SW 1271 (cell line): ENCODE data around the gene KDM3B.
A peak's percentile ranks its signal among the peaks of the same experiment; 100 is the strongest.
"Not testable (repeated sequence)": the region's sequence is repeated elsewhere in the genome, so short reads cannot be mapped to it uniquely, and the experiment has no call there.

Experiments
- DNase-seq, 2 experiments: peaks; one replicate each; lab custom pipeline; 2025; lab: John Stamatoyannopoulos, UW

The KDM3B gene

GRCh38 chr5:138389911-138390310 lies 37.4 kb downstream of the KDM3B start:
- not testable (repeated sequence) for DNase-seq

GRCh38 chr5:138391859-138392386 lies 39.4 kb downstream of the KDM3B start:
- DNase-seq, result no peak

GRCh38 chr5:138402640-138403039 lies 50.2 kb downstream of the KDM3B start:
- no peak for DNase-seq

GRCh38 chr5:138408023-138408422 lies 55.5 kb downstream of the KDM3B start:
- DNase-seq, result no peak

- peak in 1 of 2 experiments; percentile 24 for DNase-seq
Observed at GRCh38 chr5:138410996-138411640, 58.6 kb downstream of the KDM3B start.

DNA sequence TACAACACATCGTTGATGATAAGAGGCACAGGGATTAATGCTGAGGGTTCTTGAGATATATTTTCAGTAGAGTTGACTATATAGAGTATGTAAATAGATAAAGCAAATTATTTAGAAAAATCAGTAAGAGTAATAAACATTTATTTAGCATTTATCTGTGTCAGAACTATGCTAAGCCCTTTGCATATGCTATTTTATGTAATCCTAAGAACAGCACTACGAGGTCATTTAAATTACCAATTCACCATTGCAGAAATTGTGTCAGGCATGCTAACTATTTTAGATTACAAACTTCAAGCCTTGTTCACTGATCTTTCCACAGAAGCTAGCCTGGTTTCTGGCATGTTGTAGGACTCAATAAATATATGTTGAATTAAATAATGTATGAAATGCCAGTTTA lies 66.0 kb downstream of the KDM3B start:
- no peak for DNase-seq

- no peak for DNase-seq
Observed at GRCh38 chr5:138425079-138425478, 72.6 kb downstream of the KDM3B start.

GRCh38 chr5:138435943-138436342 lies 83.5 kb downstream of the KDM3B start:
- DNase-seq, result no peak

DNA sequence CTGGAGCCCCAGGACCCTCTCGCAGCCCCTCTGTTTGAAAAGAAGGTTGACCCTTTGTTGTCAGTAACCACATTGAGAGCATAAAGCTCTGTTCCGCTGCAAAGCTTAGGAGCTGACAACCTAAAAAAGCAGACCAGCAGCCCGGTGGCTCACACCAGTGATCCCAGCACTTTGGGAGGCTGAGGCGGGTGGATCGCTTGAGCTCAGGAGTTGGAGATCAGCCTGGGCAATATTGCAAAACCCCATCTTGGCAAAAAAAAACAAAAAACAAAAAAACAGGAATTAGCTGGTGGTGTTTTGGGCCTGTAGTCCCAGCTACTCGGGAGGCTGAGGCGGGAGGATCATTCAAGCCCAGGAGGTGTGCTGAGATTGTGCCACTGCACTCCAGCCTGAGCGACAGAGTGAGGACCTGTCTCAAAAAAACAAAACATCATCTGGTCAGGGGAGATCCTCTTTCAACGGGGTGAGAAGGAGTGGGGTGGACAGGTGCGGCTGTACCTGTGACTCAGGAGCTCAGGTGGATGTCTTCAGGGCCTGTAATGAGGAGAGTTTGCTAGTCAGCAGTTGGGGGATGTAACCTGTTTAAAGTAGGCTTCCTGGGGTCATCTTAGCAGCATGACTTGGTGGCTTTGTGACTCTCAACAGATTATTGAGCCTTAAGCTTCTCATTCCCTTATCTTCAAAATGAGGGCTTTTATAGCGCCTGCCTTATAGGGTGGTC lies 85.7 kb downstream of the KDM3B start:
- no peak for DNase-seq

DNA sequence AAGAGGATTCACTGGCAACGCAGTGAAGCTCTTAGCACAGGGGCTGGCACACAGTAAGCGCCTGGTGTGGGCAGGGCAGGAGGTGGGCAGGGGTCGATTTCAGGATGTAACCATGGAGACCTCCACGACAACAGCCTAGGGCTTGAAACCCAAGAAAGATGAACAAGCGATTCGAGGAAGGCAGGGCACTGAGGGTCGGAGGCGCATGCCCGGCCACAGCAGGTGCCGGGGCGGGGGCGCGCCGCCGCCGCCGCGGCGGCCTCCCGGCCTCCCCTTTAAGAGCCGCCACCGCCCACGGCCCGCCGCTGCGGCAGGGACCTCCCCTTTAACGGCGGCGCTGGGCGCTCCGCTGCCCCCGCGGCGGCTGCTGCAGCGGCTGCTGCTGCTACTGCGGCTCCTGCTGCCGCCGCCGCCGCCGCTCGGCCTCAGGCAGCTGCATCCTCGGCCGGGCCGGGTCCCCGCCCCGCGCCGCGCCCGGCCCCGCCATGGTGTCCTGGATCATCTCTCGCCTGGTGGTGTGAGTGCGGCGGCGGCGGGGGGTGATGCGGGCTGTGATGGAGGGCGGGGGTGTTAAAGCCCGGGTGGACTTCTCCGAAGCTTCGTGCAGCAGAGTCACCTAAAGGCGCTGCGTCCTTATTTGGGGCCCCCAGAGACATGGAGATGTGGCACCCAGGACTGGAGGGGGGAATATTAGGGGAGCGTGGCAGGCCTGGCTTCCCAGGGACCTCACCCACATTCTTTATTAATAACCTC lies 86.4 kb downstream of the KDM3B start, which contains the start of gene REEP2:
REEP2 (plus strand) TSS at position 334 of the 753 bp plus-strand sequence; CDS start at position 486, 152 bp downstream.
- DNase-seq, result no peak

- no peak for DNase-seq
Observed at GRCh38 chr5:138439477-138440158, 87.1 kb downstream of the KDM3B start.

- no peak for DNase-seq
Observed at GRCh38 chr5:138440159-138441073, 87.9 kb downstream of the KDM3B start.

DNA sequence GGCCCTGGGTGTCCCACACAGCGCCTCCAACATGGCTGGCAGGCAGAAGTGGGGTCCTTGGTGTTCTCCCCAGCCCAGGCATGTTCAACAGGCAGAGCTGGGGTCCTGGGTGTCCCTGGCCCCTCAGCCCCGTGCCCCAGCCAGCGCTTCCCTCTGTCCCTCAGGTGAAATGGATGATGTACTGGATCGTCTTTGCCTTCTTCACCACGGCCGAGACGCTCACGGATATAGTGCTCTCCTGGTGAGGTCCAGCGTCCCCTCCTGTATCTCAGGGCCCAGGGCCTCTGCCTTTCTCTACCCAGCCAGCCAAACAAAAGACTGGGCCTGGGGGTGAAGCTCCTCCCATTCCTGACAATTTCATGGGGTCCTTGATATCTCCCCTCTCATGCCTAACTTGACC lies 88.7 kb downstream of the KDM3B start:
- no peak for DNase-seq

DNA sequence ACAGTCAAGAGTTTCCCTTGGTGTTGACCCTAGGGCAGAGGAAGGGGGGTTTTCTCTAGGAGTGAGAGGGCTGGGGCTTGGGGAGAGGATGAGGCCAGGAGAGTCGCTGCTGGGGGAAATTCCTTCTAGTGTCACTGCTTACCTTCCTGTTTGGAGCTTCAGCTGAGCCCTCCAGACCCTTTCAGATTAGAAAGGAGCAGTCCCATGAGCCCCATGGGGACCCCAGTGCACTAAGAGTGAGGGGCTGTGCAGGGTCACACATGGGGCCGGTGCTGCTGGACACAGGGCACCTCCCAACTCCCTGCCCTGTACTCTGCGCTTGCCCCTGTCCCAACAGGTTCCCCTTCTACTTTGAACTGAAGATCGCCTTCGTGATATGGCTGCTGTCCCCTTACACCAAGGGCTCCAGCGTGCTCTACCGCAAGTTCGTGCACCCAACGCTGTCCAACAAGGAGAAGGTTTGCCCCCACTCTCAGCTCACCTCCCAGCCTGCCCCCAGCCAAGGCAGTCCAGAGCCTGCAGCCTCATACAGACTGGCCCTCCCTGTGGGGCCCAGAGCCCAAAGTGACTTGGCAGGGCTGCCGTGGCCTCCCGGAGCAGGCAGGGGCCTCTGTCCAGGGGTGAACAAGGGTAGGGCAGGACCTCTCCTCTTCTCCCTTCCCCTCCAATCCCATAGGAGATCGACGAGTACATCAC lies 91.7 kb downstream of the KDM3B start:
- DNase-seq, result no peak

DNA sequence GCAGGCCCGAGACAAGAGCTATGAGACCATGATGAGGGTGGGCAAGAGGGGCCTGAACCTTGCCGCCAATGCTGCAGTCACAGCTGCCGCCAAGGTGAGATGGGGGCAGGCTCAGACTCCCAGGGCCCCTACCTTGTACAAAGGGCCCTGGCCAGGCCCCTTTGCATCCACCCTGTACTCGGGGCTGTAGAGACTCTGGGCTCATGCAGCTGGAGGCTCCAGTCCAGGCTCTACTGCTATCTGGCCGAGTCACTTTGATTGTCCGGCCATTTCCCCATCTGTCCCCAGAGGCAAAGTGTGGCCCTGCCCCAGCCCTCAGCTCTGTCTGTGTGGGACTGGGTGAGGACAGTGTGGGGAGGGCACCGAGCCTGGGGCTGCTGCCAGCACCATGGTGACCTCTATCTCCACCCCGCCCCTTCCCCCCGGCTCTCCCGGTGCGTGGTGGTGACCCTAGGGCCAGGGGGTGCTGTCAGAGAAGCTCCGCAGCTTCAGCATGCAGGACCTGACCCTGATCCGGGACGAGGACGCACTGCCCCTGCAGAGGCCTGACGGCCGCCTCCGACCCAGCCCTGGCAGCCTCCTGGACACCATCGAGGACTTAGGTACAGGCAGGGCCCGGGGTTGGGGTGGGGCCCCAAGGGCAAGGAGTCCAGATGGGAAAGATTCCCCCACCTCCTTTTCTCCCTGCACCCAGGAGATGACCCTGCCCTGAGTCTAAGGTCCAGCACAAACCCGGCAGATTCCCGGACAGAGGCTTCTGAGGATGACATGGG lies 92.5 kb downstream of the KDM3B start:
- no peak for DNase-seq

- no peak for DNase-seq
Observed at GRCh38 chr5:138445547-138446271, 93.2 kb downstream of the KDM3B start.

GRCh38 chr5:138448070-138448469 lies 95.6 kb downstream of the KDM3B start:
- no peak for DNase-seq

DNA sequence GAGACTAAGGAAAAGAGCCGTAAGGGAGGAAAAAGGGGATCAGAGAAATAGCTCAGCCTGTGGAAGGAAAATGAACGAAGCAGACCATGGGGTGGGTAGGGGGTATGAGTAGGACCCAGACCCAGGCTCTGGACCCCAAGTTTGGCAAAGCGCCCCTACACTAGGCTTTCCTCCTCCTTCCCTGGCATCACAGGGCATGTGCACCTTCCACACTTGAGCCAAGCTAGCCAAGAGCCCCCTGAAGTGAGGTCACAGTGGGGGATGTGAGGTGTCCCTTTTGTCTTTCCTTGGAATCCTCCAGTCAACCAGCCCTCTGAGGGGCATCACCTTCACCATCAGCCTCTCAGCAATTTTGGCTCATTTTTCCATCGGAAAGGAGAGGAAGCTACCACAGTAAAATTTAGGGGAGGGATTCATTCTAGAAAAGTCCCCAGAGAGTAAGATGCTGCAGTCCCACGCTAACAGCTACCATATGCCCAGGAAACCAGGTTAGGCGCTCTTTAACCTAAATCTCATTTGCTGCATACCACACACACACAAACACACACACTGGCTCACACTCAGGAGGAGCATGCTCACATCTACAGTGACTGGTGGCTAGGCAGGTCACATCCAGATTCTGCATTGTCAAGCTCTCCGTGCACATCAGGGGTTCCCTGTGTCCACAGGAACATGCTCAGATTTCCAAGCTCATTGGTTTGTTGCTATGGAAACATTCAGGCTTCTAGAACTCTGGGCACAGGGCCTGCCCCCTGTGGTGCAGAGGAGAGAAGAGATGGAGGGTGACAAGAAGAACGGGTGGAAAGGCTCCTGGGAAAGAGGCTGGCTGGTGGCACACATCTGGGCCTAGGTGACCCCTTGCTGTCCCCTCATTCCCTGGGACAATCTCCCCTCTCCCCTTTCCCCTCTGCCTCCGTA lies 96.3 kb downstream of the KDM3B start:
- DNase-seq, result peak in 1 of 2 experiments; percentile 25
